ENCODE data around the gene MMP1. TPM values are rescaled to one million over a fixed set of nuclear protein-coding genes. Genes with fewer than 3 reads are reported as not detected.

MMP1 gene
- total and polyA plus RNA-seq, 2 of the 4 experiments (the other 2 are of a cell fraction), result 166 to 245 TPM

- ATAC-seq (ENCODE audit: low read depth) (no peak), DNase-seq (no peak)
- TF ChIP-seq RCOR1 (IDR thresholded peaks at IDR 0.05; ENCODE audit: insufficient replicate concordance, low read length) (no peak), CHD1 (IDR thresholded peaks at IDR 0.05; ENCODE audit: low read depth, low read length) (no peak), CEBPB (IDR thresholded peaks at IDR 0.05; ENCODE audit: low read depth, low read length) (no peak), FOS (IDR thresholded peaks at IDR 0.05; ENCODE audit: low read depth, low read length) (no peak), MAZ (IDR thresholded peaks at IDR 0.05; ENCODE audit: borderline replicate concordance, low read depth, low read length) (no peak), RFX5 (IDR thresholded peaks at IDR 0.05; ENCODE audit: low read depth, low read length) (no peak), ELK1 (IDR thresholded peaks at IDR 0.05; ENCODE audit: borderline replicate concordance, low read depth, low read length) (no peak), CTCF (conservative IDR thresholded peaks at IDR 0.05; ENCODE audit: low read depth, low read length) (no peak), MXI1 (IDR thresholded peaks at IDR 0.05; ENCODE audit: borderline replicate concordance, low read depth, low read length) (no peak), BHLHE40 (IDR thresholded peaks at IDR 0.05; ENCODE audit: low read depth, low read length) (no peak), SMC3 (IDR thresholded peaks at IDR 0.05; ENCODE audit: low read depth, low read length) (no peak), USF2 (IDR thresholded peaks at IDR 0.05; ENCODE audit: low read depth, low read length) (no peak), NFE2L2 (IDR thresholded peaks at IDR 0.05; ENCODE audit: low read depth, low read length) (no peak), MAFK (IDR thresholded peaks at IDR 0.05; ENCODE audit: low read depth, low read length) (no peak), POLR2A (IDR thresholded peaks at IDR 0.05; ENCODE audit: low read depth, low read length) (no peak), RAD21 (IDR thresholded peaks at IDR 0.05; ENCODE audit: low read length) (no peak)
- Histone ChIP-seq H4K91ac (ENCODE audit: insufficient read depth, low read depth, low read length) (no peak overlapping the region), H4K8ac (ENCODE audit: low read depth in 2 of 2, low read length in 2 of 2) (no peak overlapping the region), H2BK5ac (ENCODE audit: low read depth, low read length, poor library complexity, severe bottlenecking) (no peak overlapping the region), H2BK120ac (ENCODE audit: low read depth, low read length) (no peak overlapping the region), H4K5ac (ENCODE audit: low read depth, low read length) (no peak overlapping the region), H3K23ac (ENCODE audit: low read depth, low read length) (no peak overlapping the region), H3K9me3 (ENCODE audit: control insufficient read depth, insufficient read depth, low read length) (peaks cover 1% of the 10 kb centered on the region; the same call in 1 of the 2 replicates), H2AK5ac (ENCODE audit: low read depth, low read length) (no peak overlapping the region), H2AK9ac (replicated peaks; ENCODE audit: low read depth, low read length, poor library complexity) (no peak overlapping the region), H3K36me3 (ENCODE audit: control insufficient read depth, insufficient read depth, low read length) (no peaks in the 10 kb centered on the region), H3K4me1 (ENCODE audit: control insufficient read depth, insufficient read depth, low read length) (no peaks in the 10 kb centered on the region), H3K18ac (ENCODE audit: low read depth, low read length) (no peak overlapping the region), H3K9ac (ENCODE audit: low read depth, low read length) (no peak overlapping the region), H4K20me1 (ENCODE audit: insufficient read depth, low read length) (no peaks in the 10 kb centered on the region), H3K14ac (replicated peaks; ENCODE audit: low read depth, low read length) (no peak overlapping the region), H3K27me3 (ENCODE audit: control insufficient read depth, insufficient read depth, low read length) (no peaks in the 10 kb centered on the region; the same call in 1 of the 2 replicates), H3K4ac (ENCODE audit: low read depth, low read length) (no peak overlapping the region), H3K79me1 (ENCODE audit: low read depth in 1 of 2, low read length in 2 of 2) (no peaks in the 10 kb centered on the region), H2AFZ (replicated peaks; ENCODE audit: low read length, poor library complexity) (no peak overlapping the region), H3K4me3 (ENCODE audit: insufficient read depth, low read depth, low read length) (no peak overlapping the region), H2BK20ac (ENCODE audit: low read depth, low read length) (no peak overlapping the region), H3K56ac (ENCODE audit: extremely low read depth, insufficient read depth, low read length) (no peak overlapping the region), H3K9me1 (ENCODE audit: insufficient read depth, low read length) (0 out of 2 replicates have a peak, but pooled peaks cover 2% of the 10 kb centered on the region), H3K4me2 (ENCODE audit: low read depth, low read length) (no peak overlapping the region), H3K27ac (ENCODE audit: insufficient read depth, low read length) (no peak overlapping the region), H2BK15ac (ENCODE audit: low read depth, low read length) (no peak overlapping the region)
- no TSS peak for BruUV-seq (replicated peaks)
- WGBS, 2 experiments (ENCODE audit: extremely low coverage in 2 of 2, insufficient read length in 1 of 2), result no CpG with 5 or more reads among the region's 2 CpGs
- dilution Hi-C loops (cut with HindIII; ENCODE audit: low sequenced_read_pairs, unreplicated experiment), result no loop called here
- POLR2A ChIA-PET (ENCODE audit: unreplicated experiment), result no interaction called here
- in situ Hi-C loops (cut with MboI; ENCODE audit: low sequenced_read_pairs), result no loop called here
- CTCF ChIA-PET, result interaction anchor here (1.0 to 1.8 kb wide), 2 partner anchors 84 to 110 kb away, joined by 3 to 5 read pairs; no protein-coding TSS in a partner anchor
- intact Hi-C loops (cut with micrococcal nuclease), result no loop called here
These were observed 33.1 kb upstream of the MMP1 start for GRCh38 chr11:102831128-102831488.

Measured in IMR-90 (cell line).